ENCODE results near the gene TTC28.

The TTC28 gene

DNA sequence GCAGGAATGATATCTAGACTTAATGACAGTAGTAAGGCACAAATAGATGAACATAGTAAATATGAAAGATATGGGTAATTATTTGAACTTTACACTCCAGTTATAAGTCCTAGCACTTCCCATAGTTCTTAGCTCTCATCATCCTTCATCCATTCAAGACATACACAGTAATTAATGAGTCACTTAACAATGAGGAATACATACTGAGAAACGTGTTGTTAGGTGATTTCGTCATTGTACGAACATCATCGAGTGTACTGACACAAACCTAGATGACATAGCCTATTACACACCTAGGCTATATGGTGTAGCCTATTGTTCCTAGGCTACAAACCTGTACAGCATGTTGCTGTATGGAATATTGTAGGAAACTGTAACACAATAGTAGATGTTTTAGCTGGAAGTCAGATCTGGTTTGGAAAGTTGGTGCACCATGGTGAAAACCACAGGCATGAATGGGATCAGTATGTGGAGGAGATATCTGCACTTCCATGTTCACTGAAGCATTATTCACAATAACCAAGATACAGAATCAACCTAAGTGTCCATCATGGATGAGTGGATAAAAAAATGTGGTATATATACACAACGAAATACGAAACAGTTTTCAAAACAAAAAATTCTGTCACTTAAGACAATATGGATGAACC is 530.7 kb downstream of the TTC28 start:
- H3K4me3 ChIP-seq (ENCODE audit: low read depth, low read length) = no peak overlapping the region

DNA sequence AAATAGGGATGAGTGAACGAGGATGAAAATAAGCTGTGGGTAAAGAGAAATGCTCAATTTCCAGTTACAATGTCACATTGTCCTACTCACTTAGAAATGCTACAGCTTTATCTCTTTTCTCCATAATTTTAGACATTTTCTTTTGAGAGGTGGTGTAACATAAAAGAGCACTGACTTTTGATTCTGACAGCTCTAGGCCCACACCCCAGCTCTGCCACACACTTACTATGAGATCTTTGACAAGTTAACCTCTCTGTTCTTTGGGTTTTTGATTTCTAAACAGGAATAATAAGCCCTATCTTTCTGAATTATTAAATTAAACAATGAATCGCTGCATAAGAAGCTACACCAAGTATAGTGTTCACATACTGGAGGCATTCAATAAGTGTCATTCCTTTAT is 532.2 kb downstream of the TTC28 start:
- no peak overlapping the region for H3K4me3 ChIP-seq (ENCODE audit: low read depth, low read length)

DNA sequence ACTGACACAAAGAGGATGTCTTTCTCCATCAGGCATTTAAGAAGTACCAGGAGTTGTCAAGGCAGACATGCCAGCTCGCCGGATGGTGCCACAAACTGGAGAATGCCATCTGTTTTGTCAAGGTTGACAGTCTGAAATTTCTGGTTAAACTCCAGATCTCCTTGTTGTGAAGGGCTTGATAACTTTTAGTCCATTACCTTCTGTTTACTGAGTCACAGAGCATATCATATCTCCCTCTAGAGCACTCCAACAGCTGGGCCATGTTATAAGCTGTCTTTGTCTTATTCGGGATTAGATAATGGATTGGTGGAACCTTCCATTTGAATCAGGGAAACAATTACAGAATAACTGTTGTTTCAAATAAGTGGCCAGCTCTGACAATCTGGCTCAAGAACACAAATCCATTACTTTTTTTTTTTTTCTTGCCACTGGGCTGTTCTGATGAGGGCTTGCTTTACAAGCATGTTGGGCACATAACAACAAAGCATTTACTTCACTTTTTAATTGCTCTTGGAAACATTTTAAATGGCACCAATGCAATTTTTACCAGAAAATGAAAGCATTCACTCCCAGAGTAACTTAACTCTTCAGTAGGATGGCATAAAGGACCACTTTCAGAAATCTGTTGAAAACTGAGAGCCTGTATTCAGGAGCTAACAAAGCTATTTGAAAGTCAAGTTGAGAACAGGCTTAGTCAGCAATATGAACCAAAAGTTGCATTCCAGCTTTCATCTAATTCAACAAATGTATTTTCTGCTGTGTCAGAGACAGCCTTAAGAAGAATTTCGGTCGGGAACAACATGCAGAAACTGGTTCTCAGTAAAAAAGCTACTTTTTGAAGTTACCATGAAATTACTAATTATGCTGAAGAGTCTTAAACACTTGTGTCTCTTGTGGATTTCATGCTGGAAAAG is 533.0 kb downstream of the TTC28 start:
- no peak overlapping the region for H3K4me3 ChIP-seq (ENCODE audit: low read depth, low read length)

DNA sequence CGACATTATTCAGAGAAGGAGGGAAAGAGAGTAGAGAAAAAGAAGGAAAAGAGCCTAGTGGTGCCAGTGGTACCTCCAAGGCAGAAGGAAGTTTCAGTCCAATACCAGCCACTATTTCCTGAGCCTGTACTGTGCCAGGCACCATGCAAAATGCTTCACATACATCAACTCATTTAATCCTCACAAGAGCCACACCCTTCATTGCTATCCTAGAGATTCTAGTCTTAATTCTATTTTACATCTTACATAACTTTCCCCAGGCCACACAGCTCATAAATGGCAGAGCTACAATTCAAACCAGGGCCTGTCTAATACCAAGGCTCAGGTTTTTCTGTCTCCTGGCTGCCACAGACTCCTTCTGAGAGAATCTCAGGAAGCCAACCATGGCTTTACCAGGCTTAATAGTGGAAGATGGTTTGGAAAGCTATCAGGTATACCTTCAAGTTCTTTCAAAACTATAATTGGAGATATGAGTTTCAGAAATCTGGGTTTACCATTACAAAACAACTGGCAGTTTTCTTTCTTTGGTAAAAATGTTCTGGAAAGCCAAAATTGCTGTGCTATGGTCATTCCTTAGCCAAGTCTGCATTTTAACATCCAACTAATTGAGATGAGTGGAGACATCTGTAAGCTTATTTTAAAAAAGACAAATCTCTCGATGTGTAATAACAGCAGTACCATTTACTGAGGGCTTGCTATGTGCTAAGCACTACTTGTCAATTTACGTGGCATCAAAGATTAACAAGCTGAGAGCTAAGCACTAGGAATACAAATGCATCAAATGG is 535.5 kb downstream of the TTC28 start:
- no peak overlapping the region for H3K4me3 ChIP-seq (ENCODE audit: low read depth, low read length)

DNA sequence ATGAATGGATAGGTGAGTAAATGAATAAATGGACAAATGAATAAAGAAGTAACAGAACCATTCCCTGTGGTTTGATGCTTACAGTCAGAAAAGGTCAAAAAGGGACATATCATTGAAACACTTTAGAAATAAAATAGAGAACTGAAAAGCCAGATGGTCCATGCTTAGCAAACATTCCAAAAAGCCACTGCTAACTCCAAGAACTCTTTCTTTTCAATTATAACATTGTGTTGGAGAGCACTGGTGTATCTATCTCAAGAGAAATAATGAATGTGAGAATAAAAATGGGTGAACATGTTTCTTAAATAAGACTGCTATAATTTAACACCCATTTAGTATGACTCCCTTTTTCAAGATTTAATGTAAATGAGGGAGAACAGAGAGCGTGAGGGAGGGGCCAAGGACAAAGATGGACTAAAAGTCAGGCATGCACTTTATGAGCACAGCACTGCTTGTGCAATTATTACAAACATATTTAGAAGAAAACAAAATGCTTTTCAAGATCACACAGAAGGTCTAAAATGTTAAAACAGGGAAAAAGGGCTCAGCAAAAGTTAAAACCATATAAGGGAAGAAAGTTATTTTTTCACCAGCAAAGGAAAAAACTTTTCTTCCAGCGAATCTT is 536.3 kb downstream of the TTC28 start:
- H3K4me3 ChIP-seq (ENCODE audit: low read depth, low read length) = no peak overlapping the region

DNA sequence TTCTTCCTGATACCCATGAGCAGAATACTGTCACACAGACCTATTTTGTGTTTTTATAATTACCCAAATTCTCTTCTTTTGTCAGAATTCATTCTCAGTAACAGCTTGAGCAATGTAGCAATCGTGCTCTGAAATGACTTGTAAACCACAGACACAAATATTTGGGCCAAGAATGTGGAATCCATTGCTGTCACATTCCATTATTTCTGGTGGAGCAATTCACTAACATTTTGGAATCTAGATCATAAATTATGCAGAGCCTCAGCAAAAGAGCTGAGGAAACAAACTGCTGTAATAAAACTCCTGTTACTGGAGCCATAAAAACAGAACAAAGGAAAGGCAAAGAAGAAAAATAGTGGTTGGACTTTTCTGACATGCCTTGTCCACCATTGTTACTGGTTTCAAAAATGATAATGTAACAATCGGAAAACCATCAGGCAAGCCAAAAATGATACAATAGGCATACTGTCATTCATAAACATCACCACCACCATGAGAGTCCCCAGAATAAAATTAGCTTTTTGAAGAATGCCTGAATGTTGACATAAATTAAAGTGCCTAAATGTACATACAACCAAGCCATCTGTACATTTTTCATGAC is 537.2 kb downstream of the TTC28 start:
- no peak overlapping the region for H3K4me3 ChIP-seq (ENCODE audit: low read depth, low read length)

DNA sequence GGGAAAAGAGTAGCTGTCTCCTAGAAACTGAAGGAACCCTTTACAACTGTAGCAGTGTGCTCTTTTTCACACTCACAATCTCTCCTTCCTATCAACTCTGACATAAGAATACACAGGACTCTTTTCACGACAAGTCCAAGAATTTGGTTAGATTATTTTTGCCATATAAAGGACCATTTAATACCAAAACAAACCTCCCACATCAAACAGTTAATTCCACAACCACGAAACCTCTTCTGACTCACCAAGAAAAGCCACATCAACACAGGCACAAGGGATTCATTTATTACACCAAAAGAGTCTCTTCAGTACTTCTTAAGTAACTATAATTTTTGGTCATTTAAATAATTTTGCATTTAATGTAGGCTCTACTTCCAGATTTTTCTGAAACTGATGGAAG is 538.0 kb downstream of the TTC28 start:
- H3K4me3 ChIP-seq (ENCODE audit: low read depth, low read length) = no peak overlapping the region

DNA sequence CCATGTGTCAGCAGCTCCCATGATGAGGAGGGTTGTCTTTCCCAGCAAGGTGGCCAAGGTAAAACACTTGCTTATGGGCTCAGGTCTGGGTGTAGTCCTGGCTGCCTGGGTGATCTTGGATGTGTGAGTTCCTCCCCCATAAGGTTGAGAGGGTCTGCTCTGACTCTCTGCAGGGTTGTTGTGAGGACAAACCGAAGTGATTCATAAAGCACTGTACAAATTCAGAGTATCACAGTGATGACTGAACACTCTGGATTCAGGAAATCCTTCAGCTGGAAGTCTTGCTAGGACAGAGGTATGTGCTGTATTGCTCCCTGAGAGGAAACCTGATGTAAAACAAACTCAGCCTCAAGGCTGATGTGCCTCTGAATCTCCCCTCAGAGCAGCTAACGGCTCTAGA is 539.7 kb downstream of the TTC28 start:
- H3K4me3 ChIP-seq (ENCODE audit: low read depth, low read length) = no peak overlapping the region

DNA sequence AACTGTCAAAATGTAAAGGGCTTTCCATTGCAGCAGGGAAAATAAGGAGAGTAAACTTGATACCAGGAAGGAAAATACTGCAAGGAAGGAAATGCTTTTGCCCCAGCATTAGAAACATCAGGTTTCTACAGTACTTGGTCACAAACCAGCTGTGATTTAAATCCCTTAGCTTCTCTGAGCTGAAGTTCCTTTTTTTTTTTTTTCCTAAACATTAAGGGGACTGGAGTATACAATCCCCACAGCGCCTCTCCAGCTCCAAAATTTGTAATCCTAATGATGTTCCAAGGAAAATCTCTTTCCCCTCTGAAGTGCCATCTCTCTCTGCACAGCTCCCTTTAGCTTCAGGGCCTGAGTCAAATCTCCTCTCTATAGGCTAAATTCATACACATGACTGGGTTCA is 540.1 kb downstream of the TTC28 start:
- H3K4me3 ChIP-seq (ENCODE audit: low read depth, low read length) = no peak overlapping the region

DNA sequence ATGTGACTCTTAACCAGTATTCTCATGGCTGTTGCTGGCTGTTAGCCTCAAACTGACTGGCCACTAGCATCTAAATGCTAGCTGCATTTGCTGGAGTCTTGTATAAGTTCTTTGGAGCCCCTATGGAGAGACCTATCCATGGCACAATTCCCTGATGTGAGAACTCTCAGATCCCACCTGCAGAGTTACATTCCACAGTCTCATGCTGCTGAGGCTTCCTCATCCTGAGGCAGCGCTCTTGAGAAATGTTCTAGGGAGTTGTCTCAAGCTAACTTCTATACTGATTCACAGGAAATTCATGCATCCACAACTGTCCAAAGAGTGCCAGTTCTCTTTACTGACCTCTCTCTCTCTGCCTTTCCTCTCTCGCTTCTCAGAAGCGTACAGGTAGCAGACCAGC is 542.6 kb downstream of the TTC28 start:
- H3K4me3 ChIP-seq (ENCODE audit: low read depth, low read length) = no peak overlapping the region

DNA sequence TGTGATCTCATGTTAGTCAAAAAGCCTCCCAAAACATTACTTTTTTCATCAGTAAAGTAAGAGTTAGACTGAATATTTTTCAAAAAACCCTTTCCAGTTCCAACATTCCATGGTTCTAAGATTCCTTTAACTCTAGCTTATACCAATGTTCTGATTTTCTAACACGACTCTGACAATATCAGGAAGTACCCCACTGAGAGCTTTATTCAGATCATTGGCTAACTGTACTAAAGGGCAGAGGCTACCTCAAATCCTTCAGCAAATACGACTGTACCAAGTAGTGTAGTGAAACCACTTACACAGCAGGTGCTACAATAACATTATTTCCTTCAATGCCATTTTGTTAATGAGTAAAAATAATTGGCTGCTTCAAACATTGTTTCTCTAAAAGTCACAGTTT is 547.2 kb downstream of the TTC28 start:
- H3K4me3 ChIP-seq (ENCODE audit: low read depth, low read length) = no peak overlapping the region

DNA sequence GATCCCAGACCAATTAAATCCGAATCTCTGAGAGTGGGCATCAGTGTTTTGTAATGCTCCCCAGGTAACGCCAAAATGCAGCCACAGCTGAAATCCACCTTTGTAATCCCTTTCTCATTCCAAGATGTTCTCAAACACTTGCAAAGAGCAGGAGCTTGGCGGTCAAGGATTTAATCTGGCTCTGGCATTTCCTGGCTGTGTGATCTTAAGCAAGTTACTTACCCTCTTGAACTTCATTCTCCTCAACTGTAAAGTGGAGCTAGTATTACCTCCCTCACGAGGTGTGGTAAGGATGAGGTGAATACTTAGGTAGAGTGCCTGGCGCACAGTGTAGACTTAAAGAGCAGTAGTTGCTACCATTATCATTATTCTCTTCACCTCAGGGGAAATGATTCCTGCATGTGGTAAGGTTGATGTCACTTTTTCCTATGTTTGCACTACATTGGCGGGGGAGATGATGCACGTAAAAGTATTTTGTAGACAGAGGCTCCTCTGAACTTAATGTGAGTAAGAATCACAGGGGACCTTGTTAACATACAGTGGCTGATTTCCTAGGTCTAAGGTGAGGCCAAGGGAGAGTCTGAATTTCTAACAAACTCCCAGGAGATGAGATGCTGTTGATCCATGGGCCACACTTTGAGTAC is 550.2 kb downstream of the TTC28 start:
- no peak overlapping the region for H3K4me3 ChIP-seq (ENCODE audit: low read depth, low read length)

DNA sequence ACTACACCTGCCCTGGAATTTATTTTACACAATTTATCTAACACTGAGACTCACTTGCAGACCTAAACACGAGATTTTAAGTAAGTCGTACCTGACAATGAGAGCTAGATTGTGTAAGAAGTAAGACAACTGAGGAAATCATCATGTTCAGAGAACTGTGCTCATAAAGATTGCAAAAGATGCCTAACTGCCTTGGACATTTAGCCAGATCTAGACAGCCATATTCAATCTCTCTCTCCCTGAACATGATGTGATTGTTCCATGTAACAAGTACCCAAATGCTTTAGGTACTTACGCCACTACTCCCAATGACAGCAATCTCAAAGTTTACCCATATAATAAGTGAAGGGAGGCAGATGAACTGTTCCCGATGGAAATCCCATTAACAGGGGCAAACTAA is 550.8 kb downstream of the TTC28 start:
- no peak overlapping the region for H3K4me3 ChIP-seq (ENCODE audit: low read depth, low read length)

DNA sequence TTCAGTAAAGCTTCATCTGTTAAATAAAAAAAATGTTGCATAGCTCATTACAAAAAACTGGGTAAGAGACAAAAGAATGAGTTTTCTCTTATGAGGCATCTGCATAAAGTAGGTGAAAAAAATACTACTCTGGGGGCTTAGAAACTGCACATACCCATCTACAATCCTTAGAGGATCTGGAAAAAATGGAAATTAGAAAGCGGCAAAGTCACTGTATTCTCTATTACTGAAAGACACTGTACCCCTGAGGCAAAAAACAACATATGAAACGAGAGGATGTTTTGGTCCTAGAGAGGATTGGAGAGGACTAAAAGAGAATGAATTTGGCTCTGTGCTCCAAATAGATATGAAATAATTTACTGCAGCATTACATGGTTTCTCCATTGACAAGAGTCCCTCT is 553.8 kb downstream of the TTC28 start:
- H3K4me3 ChIP-seq (ENCODE audit: low read depth, low read length) = no peak overlapping the region

DNA sequence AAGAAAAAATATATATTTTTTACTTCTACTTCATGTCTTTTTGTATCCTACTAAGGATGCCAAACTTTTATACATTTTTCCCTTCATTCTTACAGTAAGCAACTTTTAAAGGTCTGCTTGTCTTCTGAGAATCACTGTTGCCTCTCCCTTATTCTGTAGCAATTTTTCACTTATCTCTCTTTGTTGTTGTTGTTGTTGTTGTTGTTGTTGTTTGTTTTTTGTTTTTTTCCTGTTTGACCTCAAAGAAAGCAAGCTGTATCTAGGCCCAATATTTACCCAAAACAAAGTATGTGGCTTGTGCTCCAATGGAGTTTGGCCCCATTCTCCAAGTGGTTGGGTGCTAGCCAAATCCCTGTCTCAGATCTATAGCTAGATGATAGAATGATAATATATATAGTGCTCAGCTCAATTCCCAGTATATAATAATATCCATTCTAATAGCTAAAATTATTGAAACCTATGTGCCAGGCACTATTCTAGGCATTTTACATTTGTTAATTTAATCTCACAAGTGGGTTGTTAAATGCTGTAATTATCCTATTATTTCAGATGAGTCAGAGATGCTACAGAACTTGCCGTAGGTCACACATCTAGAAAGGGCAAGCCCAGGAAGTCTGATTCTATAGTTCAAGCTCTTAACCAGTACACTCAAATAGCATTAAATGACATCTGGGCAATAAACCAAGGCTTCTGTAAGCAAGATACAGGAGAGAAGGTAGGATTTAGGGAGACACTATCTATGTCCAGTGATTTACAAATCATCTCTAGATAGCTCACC is 555.5 kb downstream of the TTC28 start:
- H3K4me3 ChIP-seq (ENCODE audit: low read depth, low read length) = no peak overlapping the region

DNA sequence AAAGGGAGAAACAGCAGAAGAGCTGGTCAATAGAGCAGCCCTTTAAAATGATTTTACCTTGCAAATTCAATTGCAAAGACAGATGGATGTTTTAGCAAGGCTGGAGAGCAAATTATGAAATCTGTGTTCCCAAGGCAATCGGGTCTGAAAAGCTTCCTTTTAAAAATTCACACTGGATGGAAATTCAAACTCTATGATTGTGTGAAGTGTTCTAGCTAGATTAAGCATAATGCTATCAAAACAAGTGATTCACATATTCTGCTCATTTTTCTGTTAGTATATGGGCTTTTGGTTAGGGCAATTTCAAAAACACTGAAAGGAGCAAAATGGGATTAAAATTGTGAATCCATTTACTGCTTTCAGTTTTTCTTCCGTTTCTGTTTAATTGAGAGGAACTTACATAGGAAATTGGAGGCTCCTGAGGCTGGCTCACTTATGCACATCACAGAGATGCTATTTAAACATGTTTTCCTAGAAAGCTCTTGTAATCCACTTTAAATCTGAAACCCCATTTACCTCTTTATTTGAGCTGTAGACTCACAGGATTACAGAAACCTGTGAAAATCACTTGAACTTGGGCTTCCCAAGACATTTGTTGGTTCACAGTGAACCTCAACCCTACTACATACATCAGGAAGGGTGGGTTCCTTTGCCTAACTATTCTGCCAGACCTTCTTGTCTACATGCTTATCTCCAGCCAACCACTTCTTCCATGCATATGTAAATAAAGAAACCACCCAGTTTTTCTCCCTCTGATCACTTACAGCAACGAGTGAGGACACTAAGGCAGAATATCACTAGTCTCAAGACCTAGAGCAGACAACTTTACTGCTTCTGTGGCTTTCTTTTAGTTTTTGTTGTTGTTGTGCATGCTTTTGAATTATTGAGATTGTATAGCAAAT is 558.7 kb downstream of the TTC28 start:
- H3K4me3 ChIP-seq (ENCODE audit: low read depth, low read length) = no peak overlapping the region

DNA sequence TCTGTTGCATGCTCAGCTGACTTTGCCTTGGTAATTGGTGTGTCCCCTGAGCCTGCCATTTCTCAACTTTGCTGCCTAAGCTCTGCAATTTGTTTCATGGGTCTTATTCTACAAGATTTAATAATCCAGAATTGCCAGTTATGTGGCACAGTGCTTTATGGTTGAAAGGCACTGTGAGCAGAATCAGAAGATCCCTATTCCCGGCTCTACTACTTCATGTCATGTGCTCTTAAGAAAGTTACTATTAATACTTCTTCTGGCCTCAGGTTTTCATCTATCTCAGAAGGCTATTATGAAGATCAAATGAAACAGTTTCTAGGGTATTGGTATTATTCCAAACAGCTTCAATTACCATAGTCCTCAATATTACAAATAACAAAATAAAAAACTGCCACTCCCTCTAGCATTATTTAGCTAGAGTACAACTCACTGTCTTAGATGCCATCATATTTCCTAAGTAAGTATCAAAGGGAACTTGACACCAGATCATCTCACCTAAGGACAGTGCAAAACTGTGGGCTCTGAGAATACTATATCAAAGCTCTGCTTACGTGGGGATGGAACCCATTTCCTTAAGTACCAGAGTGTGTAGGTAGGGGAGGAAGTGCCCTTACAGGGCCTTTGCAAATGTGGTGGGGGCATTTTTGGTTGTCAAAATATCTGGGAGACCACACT is 560.5 kb downstream of the TTC28 start:
- H3K4me3 ChIP-seq (ENCODE audit: low read depth, low read length) = no peak overlapping the region

DNA sequence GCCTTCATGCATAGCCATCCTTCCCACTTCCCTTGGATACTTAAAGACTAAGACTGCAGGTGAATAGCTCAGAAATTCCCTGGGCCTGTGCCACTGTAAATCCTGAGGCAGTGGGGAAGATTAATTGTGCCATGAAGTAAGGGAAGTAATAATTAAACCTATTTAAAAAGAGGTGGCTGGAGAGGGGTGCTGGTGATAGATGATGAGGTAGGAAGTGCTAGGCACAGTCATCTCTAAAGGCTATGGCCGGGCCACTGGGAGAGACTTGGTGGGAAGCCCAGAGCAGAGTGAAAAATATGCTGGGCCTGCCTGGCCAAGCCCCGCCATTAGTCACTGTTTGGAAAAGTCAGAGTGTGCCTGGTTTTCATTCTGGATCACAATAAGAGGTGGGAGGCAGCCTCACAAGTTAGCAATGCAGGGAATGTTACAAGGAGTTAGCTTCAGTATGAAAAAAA is 563.4 kb downstream of the TTC28 start:
- no peak overlapping the region for H3K4me3 ChIP-seq (ENCODE audit: low read depth, low read length)

All from iPS-11a (cell line).